MG63 (cell line): ENCODE results near the gene CCND2. TPM values are rescaled to one million over a fixed set of nuclear protein-coding genes. Genes with fewer than 3 reads are reported as not detected.

Experiments used
- total RNA-seq: library from RNA; depleted of rRNA; stranded (reverse); fragments of >200 nt; shearing (Covaris generic); gene quantifications from 2 replicates; pipeline ENCODE4 v1.2.3, GENCODE V29; 2014; ENCODE audit warnings: low replicate concordance; rRNA removed

Gene CCND2
- total RNA-seq, 1 experiment from 2014 or later, result not detected

Other genes with a start within 250 kb of the CCND2 start
- gene TIGAR, start 47.5 kb downstream of the CCND2 start, total RNA-seq, result 9.9 and 86.7 TPM in 2 replicates
- not detected in 2 replicates for gene FGF23, start 106.0 kb downstream of the CCND2 start, total RNA-seq
- not detected in 2 replicates for gene FGF6, start 172.1 kb downstream of the CCND2 start, total RNA-seq